Measurements from ENCODE around the gene KCTD2. TPM values are rescaled to one million over a fixed set of nuclear protein-coding genes. Genes with fewer than 3 reads are reported as not detected.

KCTD2 gene
- total and polyA plus RNA-seq, 2 of the 13 experiments (the other 11 are each of a cell fraction or from before 2014, with no cell fraction given) = 28.3 to 32.6 TPM

GRCh38 chr17:75087558-75088453 lies 40.8 kb downstream of the KCTD2 start, which contains the start of gene SLC16A5 (continued):
- TF ChIP-seq TMF1 (CRISPR knock-in tag; IDR thresholded peaks at IDR 0.05; ENCODE audit: low read depth) = peak; percentile 65; the same call in 1 of the 2 replicates
- no peak for TF ChIP-seq FLYWCH1 (CRISPR knock-in tag; IDR thresholded peaks at IDR 0.05)
- no peak for TF ChIP-seq EZH2 (conservative IDR thresholded peaks at IDR 0.05; ENCODE audit: low read depth, low read length)
- TF ChIP-seq SNAPC5 (CRISPR knock-in tag; IDR thresholded peaks at IDR 0.05; ENCODE audit: borderline replicate concordance) = no peak
- TF ChIP-seq NFRKB (IDR thresholded peaks at IDR 0.05) = no peak
- no peak for TF ChIP-seq TP53 (CRISPR knock-in tag; conservative IDR thresholded peaks at IDR 0.05)
- TF ChIP-seq ZBED4 (CRISPR knock-in tag; IDR thresholded peaks at IDR 0.05; ENCODE audit: borderline replicate concordance) = peak; percentile 75; the same call in 1 of the 2 replicates
- no peak for TF ChIP-seq ZNF354B (CRISPR knock-in tag; IDR thresholded peaks at IDR 0.05)
- TF ChIP-seq BRD4 (CRISPR knock-in tag; IDR thresholded peaks at IDR 0.05) = no peak
- TF ChIP-seq HDAC1 (CRISPR knock-in tag; IDR thresholded peaks at IDR 0.05) = no peak
- TF ChIP-seq STAT5B (CRISPR knock-in tag; IDR thresholded peaks at IDR 0.05) = no peak
- TF ChIP-seq ZNF670 (CRISPR knock-in tag; IDR thresholded peaks at IDR 0.05; ENCODE audit: borderline replicate concordance) = peak; percentile 27; the same call in 1 of the 2 replicates
- 0 out of 2 replicates have a peak, but pooled peaks have one; percentile 15 for TF ChIP-seq MIER2 (CRISPR knock-in tag; IDR thresholded peaks at IDR 0.05)
- no peak for TF ChIP-seq IKZF1 (IDR thresholded peaks at IDR 0.05)
- TF ChIP-seq SUZ12 (IDR thresholded peaks at IDR 0.05; ENCODE audit: low read depth, low read length) = no peak
- no peak for TF ChIP-seq JARID2 (CRISPR knock-in tag; IDR thresholded peaks at IDR 0.05; ENCODE audit: insufficient replicate concordance)
- TF ChIP-seq ZNF580 (CRISPR knock-in tag; IDR thresholded peaks at IDR 0.05; ENCODE audit: borderline replicate concordance, low read depth) = no peak; the same call in 1 of the 2 replicates
- TF ChIP-seq, protein P1, sequence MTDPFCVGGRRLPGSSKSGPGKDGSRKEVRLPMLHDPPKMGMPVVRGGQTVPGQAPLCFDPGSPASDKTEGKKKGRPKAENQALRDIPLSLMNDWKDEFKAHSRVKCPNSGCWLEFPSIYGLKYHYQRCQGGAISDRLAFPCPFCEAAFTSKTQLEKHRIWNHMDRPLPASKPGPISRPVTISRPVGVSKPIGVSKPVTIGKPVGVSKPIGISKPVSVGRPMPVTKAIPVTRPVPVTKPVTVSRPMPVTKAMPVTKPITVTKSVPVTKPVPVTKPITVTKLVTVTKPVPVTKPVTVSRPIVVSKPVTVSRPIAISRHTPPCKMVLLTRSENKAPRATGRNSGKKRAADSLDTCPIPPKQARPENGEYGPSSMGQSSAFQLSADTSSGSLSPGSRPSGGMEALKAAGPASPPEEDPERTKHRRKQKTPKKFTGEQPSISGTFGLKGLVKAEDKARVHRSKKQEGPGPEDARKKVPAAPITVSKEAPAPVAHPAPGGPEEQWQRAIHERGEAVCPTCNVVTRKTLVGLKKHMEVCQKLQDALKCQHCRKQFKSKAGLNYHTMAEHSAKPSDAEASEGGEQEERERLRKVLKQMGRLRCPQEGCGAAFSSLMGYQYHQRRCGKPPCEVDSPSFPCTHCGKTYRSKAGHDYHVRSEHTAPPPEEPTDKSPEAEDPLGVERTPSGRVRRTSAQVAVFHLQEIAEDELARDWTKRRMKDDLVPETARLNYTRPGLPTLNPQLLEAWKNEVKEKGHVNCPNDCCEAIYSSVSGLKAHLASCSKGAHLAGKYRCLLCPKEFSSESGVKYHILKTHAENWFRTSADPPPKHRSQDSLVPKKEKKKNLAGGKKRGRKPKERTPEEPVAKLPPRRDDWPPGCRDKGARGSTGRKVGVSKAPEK (CRISPR knock-in tag; IDR thresholded peaks at IDR 0.05; ENCODE audit: borderline replicate concordance) = no peak
- TF ChIP-seq, protein P2, sequence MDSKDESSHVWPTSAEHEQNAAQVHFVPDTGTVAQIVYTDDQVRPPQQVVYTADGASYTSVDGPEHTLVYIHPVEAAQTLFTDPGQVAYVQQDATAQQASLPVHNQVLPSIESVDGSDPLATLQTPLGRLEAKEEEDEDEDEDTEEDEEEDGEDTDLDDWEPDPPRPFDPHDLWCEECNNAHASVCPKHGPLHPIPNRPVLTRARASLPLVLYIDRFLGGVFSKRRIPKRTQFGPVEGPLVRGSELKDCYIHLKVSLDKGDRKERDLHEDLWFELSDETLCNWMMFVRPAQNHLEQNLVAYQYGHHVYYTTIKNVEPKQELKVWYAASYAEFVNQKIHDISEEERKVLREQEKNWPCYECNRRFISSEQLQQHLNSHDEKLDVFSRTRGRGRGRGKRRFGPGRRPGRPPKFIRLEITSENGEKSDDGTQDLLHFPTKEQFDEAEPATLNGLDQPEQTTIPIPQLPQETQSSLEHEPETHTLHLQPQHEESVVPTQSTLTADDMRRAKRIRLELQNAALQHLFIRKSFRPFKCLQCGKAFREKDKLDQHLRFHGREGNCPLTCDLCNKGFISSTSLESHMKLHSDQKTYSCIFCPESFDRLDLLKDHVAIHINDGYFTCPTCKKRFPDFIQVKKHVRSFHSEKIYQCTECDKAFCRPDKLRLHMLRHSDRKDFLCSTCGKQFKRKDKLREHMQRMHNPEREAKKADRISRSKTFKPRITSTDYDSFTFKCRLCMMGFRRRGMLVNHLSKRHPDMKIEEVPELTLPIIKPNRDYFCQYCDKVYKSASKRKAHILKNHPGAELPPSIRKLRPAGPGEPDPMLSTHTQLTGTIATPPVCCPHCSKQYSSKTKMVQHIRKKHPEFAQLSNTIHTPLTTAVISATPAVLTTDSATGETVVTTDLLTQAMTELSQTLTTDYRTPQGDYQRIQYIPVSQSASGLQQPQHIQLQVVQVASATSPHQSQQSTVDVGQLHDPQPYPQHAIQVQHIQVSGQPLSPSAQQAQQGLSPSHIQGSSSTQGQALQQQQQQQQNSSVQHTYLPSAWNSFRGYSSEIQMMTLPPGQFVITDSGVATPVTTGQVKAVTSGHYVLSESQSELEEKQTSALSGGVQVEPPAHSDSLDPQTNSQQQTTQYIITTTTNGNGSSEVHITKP (CRISPR knock-in tag; IDR thresholded peaks at IDR 0.05; ENCODE audit: low read depth) = no peak

Data from HepG2 (cell line).